D721Med (cell line): ENCODE measurements around the gene CBFA2T3.

Source experiments
- DNase-seq: peaks from one replicate; pipeline ENCODE4 v3.0.0; 2011; ENCODE audit warnings: low spot score; ENCODE audit not compliant: insufficient read length
- FAIRE-seq: peaks from 2 replicates; lab custom pipeline; 2011; peaks lifted over from hg19 to GRCh38; lab: Jason Lieb, UNC
- TF ChIP-seq, protein P1 (sequence below): IDR thresholded peaks from 2 replicates; pipeline ENCODE4 v1.5.1; 2012; ENCODE audit warnings: mild to moderate bottlenecking, control low read depth; ENCODE audit not compliant: insufficient read depth; ENCODE audit errors: missing control alignments

Gene CBFA2T3

DNA sequence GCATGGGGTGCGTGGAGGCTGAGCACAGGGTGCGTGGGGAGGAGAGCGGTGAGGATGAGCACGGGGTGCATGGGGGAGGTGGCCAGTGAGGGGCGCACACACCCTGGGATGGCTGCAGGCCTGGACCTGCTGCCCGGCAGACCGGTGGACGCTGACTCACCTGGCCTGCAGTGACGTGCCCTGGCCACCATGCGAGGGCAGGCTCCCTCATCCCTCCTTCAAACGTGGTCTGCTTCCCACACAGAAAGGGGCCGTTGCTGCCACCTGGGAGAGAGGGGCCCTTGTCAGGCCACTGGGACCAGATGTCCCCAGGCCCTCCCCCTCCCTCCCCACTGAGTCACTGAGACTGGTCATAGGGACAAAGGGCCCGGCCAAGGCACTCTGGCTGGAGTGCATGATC lies 145.2 kb downstream of the CBFA2T3 start:
- TF ChIP-seq, protein P1, sequence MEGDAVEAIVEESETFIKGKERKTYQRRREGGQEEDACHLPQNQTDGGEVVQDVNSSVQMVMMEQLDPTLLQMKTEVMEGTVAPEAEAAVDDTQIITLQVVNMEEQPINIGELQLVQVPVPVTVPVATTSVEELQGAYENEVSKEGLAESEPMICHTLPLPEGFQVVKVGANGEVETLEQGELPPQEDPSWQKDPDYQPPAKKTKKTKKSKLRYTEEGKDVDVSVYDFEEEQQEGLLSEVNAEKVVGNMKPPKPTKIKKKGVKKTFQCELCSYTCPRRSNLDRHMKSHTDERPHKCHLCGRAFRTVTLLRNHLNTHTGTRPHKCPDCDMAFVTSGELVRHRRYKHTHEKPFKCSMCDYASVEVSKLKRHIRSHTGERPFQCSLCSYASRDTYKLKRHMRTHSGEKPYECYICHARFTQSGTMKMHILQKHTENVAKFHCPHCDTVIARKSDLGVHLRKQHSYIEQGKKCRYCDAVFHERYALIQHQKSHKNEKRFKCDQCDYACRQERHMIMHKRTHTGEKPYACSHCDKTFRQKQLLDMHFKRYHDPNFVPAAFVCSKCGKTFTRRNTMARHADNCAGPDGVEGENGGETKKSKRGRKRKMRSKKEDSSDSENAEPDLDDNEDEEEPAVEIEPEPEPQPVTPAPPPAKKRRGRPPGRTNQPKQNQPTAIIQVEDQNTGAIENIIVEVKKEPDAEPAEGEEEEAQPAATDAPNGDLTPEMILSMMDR = no peak
- FAIRE-seq (no peak), DNase-seq (no peak)

GRCh38 chr16:88830783-88831182 lies 146.2 kb downstream of the CBFA2T3 start:
- no peak for DNase-seq

DNA sequence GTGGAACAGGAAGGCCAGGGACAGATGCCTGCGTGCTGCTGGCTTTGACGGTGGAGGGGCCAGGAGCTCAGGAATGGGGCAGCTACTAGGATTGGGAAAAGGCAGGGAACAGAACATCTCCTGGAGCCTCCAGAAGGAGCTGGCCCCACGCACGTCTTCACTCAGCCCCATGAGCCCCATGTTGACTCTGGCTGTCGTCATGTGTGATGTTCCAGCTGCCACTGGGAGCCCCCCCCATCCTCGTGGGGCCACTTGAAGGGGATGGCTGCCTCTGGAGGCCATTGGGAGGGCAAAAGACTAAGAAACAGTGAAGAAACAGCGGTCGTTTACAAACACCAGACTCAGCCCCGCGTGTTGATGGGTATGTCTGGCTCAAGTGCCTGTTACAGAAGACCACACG lies 146.7 kb downstream of the CBFA2T3 start:
- FAIRE-seq (no peak), DNase-seq (no peak)
- TF ChIP-seq, protein P1 = no peak

More at GRCh38 chr16:88830783-88831182, 146.2 kb downstream of the CBFA2T3 start:
- TF ChIP-seq, protein P1 = no peak
- no peak for FAIRE-seq

DNA sequence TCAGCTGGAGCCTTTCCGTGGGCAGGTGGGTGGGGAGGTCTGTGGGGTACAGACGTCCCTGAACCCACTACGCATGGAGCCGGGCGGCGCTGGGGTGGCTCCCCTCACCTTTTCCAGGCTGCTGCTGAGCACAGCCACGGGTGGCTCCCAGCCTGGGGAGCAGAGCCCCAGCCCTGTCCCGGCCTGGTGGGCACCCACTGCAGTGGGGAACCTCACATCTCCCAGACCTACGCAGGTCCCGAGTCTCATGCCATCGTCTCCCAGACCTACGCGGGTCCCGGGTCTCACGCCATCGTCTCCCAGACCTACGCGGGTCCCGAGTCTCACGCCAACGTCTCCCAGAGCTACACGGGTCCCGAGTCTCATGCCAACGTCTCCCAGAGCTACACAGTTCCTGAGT lies 148.3 kb downstream of the CBFA2T3 start:
- TF ChIP-seq, protein P1 = no peak
- FAIRE-seq = no peak
- DNase-seq = no peak

- TF ChIP-seq, protein P1 = no peak
- DNase-seq (no peak), FAIRE-seq (no peak)
Observed at GRCh38 chr16:88827727-88828126, 149.3 kb downstream of the CBFA2T3 start.

DNA sequence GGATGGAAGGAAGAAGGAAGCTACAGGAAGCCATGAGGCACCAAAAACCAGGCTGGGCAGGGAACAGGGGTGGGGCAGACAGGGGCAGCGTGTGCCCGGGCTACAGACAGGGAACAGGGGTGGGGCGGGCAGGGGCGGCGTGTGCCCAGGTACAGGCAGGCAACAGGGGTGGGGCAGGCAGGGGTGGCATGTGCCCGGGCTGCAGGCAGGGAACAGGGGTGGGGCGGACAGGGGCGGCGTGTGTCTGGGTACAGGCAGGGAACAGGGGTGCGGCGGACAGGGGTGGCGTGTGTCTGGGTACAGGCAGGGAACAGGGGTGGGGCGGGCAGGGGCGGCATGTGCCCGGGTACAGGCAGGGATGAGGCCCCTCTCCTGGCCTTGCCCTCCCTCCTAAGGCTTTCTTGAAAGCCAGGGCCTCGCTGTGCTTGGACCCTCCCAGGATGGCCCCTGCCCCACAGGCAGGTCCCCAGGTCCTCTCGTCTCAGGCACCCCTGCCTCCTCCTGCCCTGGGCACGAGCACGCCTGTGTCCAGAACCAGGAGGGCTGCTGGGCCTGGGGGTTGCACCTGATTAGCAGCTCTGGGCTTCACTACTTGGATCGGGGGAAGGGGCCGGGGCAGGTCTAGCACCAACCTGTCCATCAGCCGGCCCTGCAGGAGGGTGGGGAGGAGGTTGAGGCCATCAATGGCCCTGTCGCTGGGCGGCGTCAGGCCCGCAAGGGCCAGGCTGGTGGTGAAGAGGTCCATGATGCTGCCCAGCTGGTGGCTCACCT lies 150.8 kb downstream of the CBFA2T3 start:
- FAIRE-seq (no peak), DNase-seq (no peak)
- TF ChIP-seq, protein P1 = no peak

GRCh38 chr16:88825146-88825545 lies 151.9 kb downstream of the CBFA2T3 start:
- FAIRE-seq (no peak), DNase-seq (no peak)
- TF ChIP-seq, protein P1 = no peak
